HAP-1 (cell line): Measurements from ENCODE around the gene MAP3K5.
A peak's percentile ranks its signal among the peaks of the same experiment; 100 is the strongest.

Source experiments
- DNase-seq, 2 experiments: peaks; one replicate each; pipeline ENCODE4 v3.0.0-alpha.2; 2016 to 2020; ENCODE audit warnings: low spot score in 2 of 2
- H3K27me3 ChIP-seq: fragments of 250-450 bp; sonication (Bioruptor Pico); 2 replicates; pipeline ENCODE4 v1.5.1; 2020; ENCODE audit warnings: low read depth, mild to moderate bottlenecking, moderate library complexity
- H3K36me3 ChIP-seq: fragments of 250-450 bp; sonication (Bioruptor Pico); replicated peaks from 2 replicates; pipeline ENCODE4 v1.5.1; 2020; ENCODE audit warnings: mild to moderate bottlenecking
- H3K4me1 ChIP-seq: fragments of 250-450 bp; sonication (Bioruptor Pico); 2 replicates; pipeline ENCODE4 v1.5.1; 2020; ENCODE audit warnings: mild to moderate bottlenecking
- H3K4me3 ChIP-seq: fragments of 250-450 bp; sonication (Bioruptor Pico); 2 replicates; pipeline ENCODE4 v1.5.1; 2020; ENCODE audit warnings: mild to moderate bottlenecking, moderate library complexity
- H3K9me3 ChIP-seq: fragments of 250-450 bp; sonication (Bioruptor Pico); 2 replicates; pipeline ENCODE4 v1.5.1; 2020; ENCODE audit warnings: mild to moderate bottlenecking, moderate library complexity
- in situ Hi-C: fragments of 300-500 bp; cut with MboI; formaldehyde crosslinking; loops from 3 replicates; pipeline ENCODE4 v1.14.3; 2020; ENCODE audit warnings: low sequenced_read_pairs, inconsistent platforms, mixed read lengths

Gene MAP3K5

GRCh38 chr6:136529710-136530109 is 262.6 kb downstream of the MAP3K5 start:
- Histone ChIP-seq H3K27me3 (no peaks in the 10 kb centered on the region), H3K4me3 (no peak overlapping the region), H3K4me1 (peaks cover 31% of the 10 kb centered on the region), H3K9me3 (no peaks in the 10 kb centered on the region), H3K36me3 (no peaks in the 10 kb centered on the region)
- no peak for DNase-seq
- in situ Hi-C loops = no loop called here

GRCh38 chr6:136528477-136528876 is 263.8 kb downstream of the MAP3K5 start:
- Histone ChIP-seq H3K9me3 (no peaks in the 10 kb centered on the region), H3K4me3 (no peak overlapping the region), H3K4me1 (peaks cover 36% of the 10 kb centered on the region), H3K27me3 (no peaks in the 10 kb centered on the region), H3K36me3 (no peaks in the 10 kb centered on the region)
- in situ Hi-C loops = no loop called here
- no peak for DNase-seq

- H3K4me1 ChIP-seq = peaks cover 36% of the 10 kb centered on the region
- H3K27me3 ChIP-seq = no peaks in the 10 kb centered on the region
- no peaks in the 10 kb centered on the region for H3K9me3 ChIP-seq
- in situ Hi-C loops = no loop called here
- no peak overlapping the region for H3K4me3 ChIP-seq
- H3K36me3 ChIP-seq = no peaks in the 10 kb centered on the region
- DNase-seq = no peak
Measured at GRCh38 chr6:136527831-136528230, 264.4 kb downstream of the MAP3K5 start.

GRCh38 chr6:136526937-136527336 is 265.3 kb downstream of the MAP3K5 start:
- DNase-seq = no peak
- peaks cover 36% of the 10 kb centered on the region for H3K4me1 ChIP-seq
- no peaks in the 10 kb centered on the region for H3K9me3 ChIP-seq
- H3K4me3 ChIP-seq = no peak overlapping the region
- in situ Hi-C loops = no loop called here
- H3K36me3 ChIP-seq = no peaks in the 10 kb centered on the region
- H3K27me3 ChIP-seq = no peaks in the 10 kb centered on the region

GRCh38 chr6:136526196-136526930 is 265.9 kb downstream of the MAP3K5 start:
- in situ Hi-C loops = no loop called here
- DNase-seq = peak; percentile 79 to 80
- no peaks in the 10 kb centered on the region for H3K9me3 ChIP-seq
- H3K27me3 ChIP-seq = no peaks in the 10 kb centered on the region
- H3K4me1 ChIP-seq = peaks cover 36% of the 10 kb centered on the region
- H3K36me3 ChIP-seq = no peaks in the 10 kb centered on the region
- H3K4me3 ChIP-seq = 0 out of 2 replicates have a peak overlapping the region, but pooled peaks have one; percentile 3

- Histone ChIP-seq H3K4me3 (no peak overlapping the region), H3K9me3 (no peaks in the 10 kb centered on the region), H3K4me1 (peaks cover 36% of the 10 kb centered on the region), H3K36me3 (no peaks in the 10 kb centered on the region), H3K27me3 (no peaks in the 10 kb centered on the region)
- DNase-seq = peak; percentile 62 to 80
- in situ Hi-C loops = no loop called here
Measured at GRCh38 chr6:136525586-136526195, 266.6 kb downstream of the MAP3K5 start.

GRCh38 chr6:136524936-136525413 is 267.3 kb downstream of the MAP3K5 start:
- H3K27me3 ChIP-seq = no peaks in the 10 kb centered on the region
- in situ Hi-C loops = no loop called here
- DNase-seq = no peak
- no peak overlapping the region for H3K4me3 ChIP-seq
- peaks cover 39% of the 10 kb centered on the region for H3K4me1 ChIP-seq
- H3K9me3 ChIP-seq = no peaks in the 10 kb centered on the region
- no peaks in the 10 kb centered on the region for H3K36me3 ChIP-seq

GRCh38 chr6:136524339-136524935 is 267.8 kb downstream of the MAP3K5 start:
- DNase-seq = no peak
- H3K4me3 ChIP-seq = no peak overlapping the region
- H3K4me1 ChIP-seq = peaks cover 44% of the 10 kb centered on the region
- in situ Hi-C loops = no loop called here
- H3K36me3 ChIP-seq = no peaks in the 10 kb centered on the region
- H3K27me3 ChIP-seq = no peaks in the 10 kb centered on the region
- no peaks in the 10 kb centered on the region for H3K9me3 ChIP-seq

GRCh38 chr6:136523196-136523595 is 269.1 kb downstream of the MAP3K5 start:
- H3K9me3 ChIP-seq = no peaks in the 10 kb centered on the region
- H3K36me3 ChIP-seq = no peaks in the 10 kb centered on the region
- in situ Hi-C loops = no loop called here
- DNase-seq = no peak
- no peak overlapping the region for H3K4me3 ChIP-seq
- peaks cover 52% of the 10 kb centered on the region for H3K4me1 ChIP-seq
- H3K27me3 ChIP-seq = no peaks in the 10 kb centered on the region

GRCh38 chr6:136522636-136523035 is 269.6 kb downstream of the MAP3K5 start:
- DNase-seq = no peak
- Histone ChIP-seq H3K27me3 (no peaks in the 10 kb centered on the region), H3K4me3 (no peak overlapping the region), H3K4me1 (peaks cover 48% of the 10 kb centered on the region), H3K36me3 (no peaks in the 10 kb centered on the region), H3K9me3 (no peaks in the 10 kb centered on the region)
- in situ Hi-C loops = no loop called here

- H3K4me3 ChIP-seq = no peak overlapping the region
- H3K9me3 ChIP-seq = no peaks in the 10 kb centered on the region
- H3K36me3 ChIP-seq = no peaks in the 10 kb centered on the region
- peaks cover 41% of the 10 kb centered on the region for H3K4me1 ChIP-seq
- DNase-seq = no peak
- in situ Hi-C loops = no loop called here
- no peaks in the 10 kb centered on the region for H3K27me3 ChIP-seq
Measured at GRCh38 chr6:136521911-136522310, 270.4 kb downstream of the MAP3K5 start.

- Histone ChIP-seq H3K9me3 (no peaks in the 10 kb centered on the region), H3K36me3 (no peaks in the 10 kb centered on the region), H3K27me3 (no peaks in the 10 kb centered on the region), H3K4me3 (no peak overlapping the region), H3K4me1 (peaks cover 36% of the 10 kb centered on the region)
- in situ Hi-C loops = no loop called here
- no peak for DNase-seq
Measured at GRCh38 chr6:136521427-136521826, 270.9 kb downstream of the MAP3K5 start.

- no peak overlapping the region for H3K4me3 ChIP-seq
- no peaks in the 10 kb centered on the region for H3K36me3 ChIP-seq
- peaks cover 29% of the 10 kb centered on the region for H3K4me1 ChIP-seq
- DNase-seq = no peak
- in situ Hi-C loops = no loop called here
- H3K27me3 ChIP-seq = no peaks in the 10 kb centered on the region
- no peaks in the 10 kb centered on the region for H3K9me3 ChIP-seq
Measured at GRCh38 chr6:136520517-136520916, 271.8 kb downstream of the MAP3K5 start.

- no peak for DNase-seq
- no peak overlapping the region for H3K4me3 ChIP-seq
- peaks cover 26% of the 10 kb centered on the region for H3K4me1 ChIP-seq
- no peaks in the 10 kb centered on the region for H3K27me3 ChIP-seq
- in situ Hi-C loops = no loop called here
- H3K9me3 ChIP-seq = no peaks in the 10 kb centered on the region
- H3K36me3 ChIP-seq = no peaks in the 10 kb centered on the region
Measured at GRCh38 chr6:136517582-136517981, 274.7 kb downstream of the MAP3K5 start.
